Activated naive CD8-positive, alpha-beta T cell (primary cell): ENCODE results near the gene ALPP.
A peak's percentile ranks its signal among the peaks of the same experiment; 100 is the strongest.
"Not testable (repeated sequence)": the region's sequence is repeated elsewhere in the genome, so short reads cannot be mapped to it uniquely, and the experiment has no call there.

ENCODE experiments used
- H3K27ac Mint-ChIP-seq: one replicate; pipeline ENCODE4 v1.8.0; 2021; ENCODE audit warnings: mixed read lengths
- H3K27me3 Mint-ChIP-seq: one replicate; pipeline ENCODE4 v1.8.0; 2021; ENCODE audit warnings: mixed read lengths
- H3K36me3 Mint-ChIP-seq: one replicate; pipeline ENCODE4 v1.8.0; 2021; ENCODE audit warnings: mixed read lengths
- H3K4me1 Mint-ChIP-seq: one replicate; pipeline ENCODE4 v1.8.0; 2021; ENCODE audit warnings: low read depth, mixed read lengths
- H3K4me3 Mint-ChIP-seq: one replicate; pipeline ENCODE4 v1.8.0; 2021; ENCODE audit warnings: mild to moderate bottlenecking, mixed read lengths
- H3K9me3 Mint-ChIP-seq: one replicate; pipeline ENCODE4 v1.8.0; 2021; ENCODE audit warnings: low read depth, mixed read lengths

ALPP gene

GRCh38 chr2:232338094-232338758 lies 40.3 kb upstream of the ALPP start:
- not testable (repeated sequence) for H3K27ac Mint-ChIP-seq, H3K27me3 Mint-ChIP-seq, H3K9me3 Mint-ChIP-seq, H3K4me3 Mint-ChIP-seq, H3K36me3 Mint-ChIP-seq, H3K4me1 Mint-ChIP-seq

- no peaks in the 10 kb centered on the region for H3K9me3 Mint-ChIP-seq
- H3K27ac Mint-ChIP-seq, result no peak overlapping the region
- no peak overlapping the region for H3K4me3 Mint-ChIP-seq
- peaks cover 10% of the 10 kb centered on the region for H3K4me1 Mint-ChIP-seq
- no peaks in the 10 kb centered on the region for H3K36me3 Mint-ChIP-seq
- H3K27me3 Mint-ChIP-seq, result no peaks in the 10 kb centered on the region
These were observed 39.8 kb upstream of the ALPP start for GRCh38 chr2:232338759-232339106.

- no peaks in the 10 kb centered on the region for H3K9me3 Mint-ChIP-seq
- H3K4me3 Mint-ChIP-seq, result no peak overlapping the region
- H3K4me1 Mint-ChIP-seq, result peaks cover 12% of the 10 kb centered on the region
- no peak overlapping the region for H3K27ac Mint-ChIP-seq
- no peaks in the 10 kb centered on the region for H3K27me3 Mint-ChIP-seq
- H3K36me3 Mint-ChIP-seq, result no peaks in the 10 kb centered on the region
These were observed 39.1 kb upstream of the ALPP start for GRCh38 chr2:232339121-232340081.

DNA sequence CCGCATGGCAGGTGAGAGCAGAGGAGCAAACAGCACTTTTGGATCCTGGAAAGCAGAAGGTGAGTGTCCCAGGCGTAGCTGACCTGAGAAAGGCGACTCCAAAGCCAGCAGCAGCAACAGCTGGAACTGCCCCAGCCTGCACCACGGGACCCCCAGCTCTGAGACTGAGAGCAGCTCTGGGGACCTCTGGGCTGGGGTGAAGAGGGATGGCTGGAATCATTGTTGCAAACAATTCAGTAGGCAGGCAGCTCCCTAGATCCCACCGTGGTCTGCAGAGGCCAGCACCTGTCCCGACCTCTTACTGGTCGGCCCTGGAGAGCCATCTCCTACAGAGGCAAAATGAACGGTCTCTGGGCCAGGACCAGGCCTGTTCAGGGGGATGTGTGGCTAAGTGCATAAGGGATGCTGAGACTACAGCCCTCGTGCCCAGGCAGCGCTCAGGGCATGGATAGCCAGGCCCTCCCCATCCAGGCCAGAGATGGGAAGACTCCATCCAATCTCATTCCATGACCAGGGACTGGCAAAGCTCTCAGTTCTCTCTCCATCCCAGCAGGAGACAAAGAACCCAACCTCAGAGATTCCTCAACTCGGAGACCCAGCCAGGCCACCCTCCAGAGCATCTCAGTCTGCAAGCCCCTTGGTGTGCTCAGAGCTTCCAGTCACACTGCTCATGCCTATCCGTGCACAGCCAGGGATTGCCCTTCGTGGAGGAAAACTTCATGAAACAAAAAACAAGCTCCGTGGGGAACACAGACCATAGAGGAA lies 38.2 kb upstream of the ALPP start:
- Mint-ChIP-seq H3K27ac (no peak overlapping the region), H3K36me3 (no peaks in the 10 kb centered on the region), H3K9me3 (no peaks in the 10 kb centered on the region), H3K4me1 (peaks cover 13% of the 10 kb centered on the region), H3K27me3 (no peaks in the 10 kb centered on the region), H3K4me3 (no peak overlapping the region)

DNA sequence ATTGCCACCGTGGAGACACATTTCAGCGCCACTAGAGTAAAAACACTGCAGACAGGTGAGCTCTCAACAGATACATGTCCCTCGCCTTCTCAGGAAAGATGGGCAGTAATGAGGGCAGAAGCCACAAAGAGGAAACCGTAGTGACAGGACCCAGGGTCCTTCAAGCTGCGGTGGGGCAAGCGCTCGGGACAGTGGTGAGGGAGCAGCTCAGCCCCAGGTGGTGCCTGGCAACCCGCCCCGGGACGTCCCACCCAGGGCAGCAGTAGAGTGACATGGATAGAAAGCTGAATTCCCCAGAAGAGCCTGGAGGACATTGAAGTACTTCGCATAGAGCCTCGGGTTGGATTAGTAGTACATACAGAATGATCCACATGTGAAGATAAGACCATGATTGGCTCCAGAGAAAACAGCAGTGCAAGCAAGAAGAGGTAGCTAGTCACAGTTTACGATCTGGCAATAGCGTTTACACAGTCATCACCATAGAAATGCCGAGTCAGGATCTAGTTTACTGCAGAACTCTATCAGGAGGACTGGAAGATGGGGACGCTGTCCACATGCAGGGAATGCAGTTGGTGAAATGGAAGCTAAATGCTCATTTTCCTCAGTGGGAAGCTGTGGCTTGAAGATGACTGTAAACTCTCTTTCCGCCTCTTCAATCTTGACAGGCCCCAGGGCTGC lies 37.4 kb upstream of the ALPP start:
- Mint-ChIP-seq H3K27ac (no peak overlapping the region), H3K27me3 (no peaks in the 10 kb centered on the region), H3K36me3 (no peaks in the 10 kb centered on the region), H3K4me1 (peaks cover 13% of the 10 kb centered on the region), H3K4me3 (no peak overlapping the region), H3K9me3 (no peaks in the 10 kb centered on the region)

DNA sequence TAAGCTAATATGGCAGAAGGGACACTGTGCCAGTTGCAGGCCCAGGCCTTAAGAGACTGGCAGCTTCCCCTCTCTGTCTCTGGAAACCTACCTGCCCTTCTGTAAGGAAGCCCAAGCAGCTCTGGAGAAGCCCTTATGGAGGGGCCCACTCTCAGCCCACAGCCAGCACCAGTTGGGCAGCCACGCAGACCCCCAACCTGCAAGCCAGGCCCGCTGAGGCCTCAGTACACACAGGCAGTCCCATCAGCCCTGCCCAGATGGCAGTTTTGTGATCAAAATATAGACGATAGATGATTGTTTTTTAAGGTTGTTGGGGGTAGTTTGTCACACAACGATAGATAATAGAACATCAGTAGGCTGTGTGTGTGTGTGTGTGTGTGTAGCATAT lies 36.8 kb upstream of the ALPP start:
- H3K27me3 Mint-ChIP-seq, result no peaks in the 10 kb centered on the region
- H3K36me3 Mint-ChIP-seq, result no peaks in the 10 kb centered on the region
- H3K4me3 Mint-ChIP-seq, result no peak overlapping the region
- H3K27ac Mint-ChIP-seq, result no peak overlapping the region
- peaks cover 13% of the 10 kb centered on the region for H3K4me1 Mint-ChIP-seq
- H3K9me3 Mint-ChIP-seq, result no peaks in the 10 kb centered on the region

DNA sequence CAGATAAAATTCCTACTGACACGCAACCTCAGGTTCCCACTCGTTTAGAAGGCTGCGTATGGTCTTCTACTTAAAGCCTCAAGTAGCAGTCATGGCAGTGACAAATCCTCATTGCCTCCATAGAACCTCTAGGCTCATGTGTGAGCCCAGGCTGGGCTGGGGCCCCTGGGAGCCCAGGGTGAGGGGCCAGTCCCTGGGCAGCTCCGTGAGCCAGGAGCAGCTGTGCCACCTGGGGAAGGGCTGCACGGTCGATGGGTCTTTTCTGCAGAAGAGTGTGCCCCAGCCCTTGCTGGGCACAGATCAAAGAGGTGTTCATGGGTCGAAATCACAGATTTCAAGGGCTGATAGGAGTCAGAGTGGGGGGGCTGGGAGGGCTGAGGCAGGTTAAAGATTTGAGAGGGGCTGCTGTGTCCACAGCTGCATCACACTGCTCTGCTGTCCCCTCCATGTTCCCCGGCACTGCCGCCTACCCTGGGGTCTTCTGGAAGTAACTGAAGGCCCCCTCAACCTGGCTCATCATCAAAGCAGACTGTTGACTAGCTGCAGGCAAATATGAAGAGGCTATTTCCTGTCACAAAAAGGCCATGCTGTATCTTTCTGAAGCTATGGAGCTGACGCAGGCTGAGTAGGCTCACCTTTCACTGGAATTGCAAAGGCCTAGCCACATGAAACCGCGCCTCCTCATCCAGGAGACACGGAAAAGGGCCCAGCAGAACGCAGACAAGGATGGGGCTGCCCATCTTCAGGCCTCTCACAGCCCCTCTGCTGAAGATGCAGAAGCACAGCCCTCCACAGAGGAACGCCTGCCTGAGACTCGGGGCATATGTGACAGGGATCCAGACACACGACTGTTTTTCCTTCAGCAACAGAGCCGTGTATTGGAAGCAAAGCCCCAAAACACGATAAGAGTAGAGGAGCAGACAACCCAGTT lies 35.7 kb upstream of the ALPP start:
- Mint-ChIP-seq H3K4me1 (peaks cover 13% of the 10 kb centered on the region), H3K27ac (no peak overlapping the region), H3K9me3 (no peaks in the 10 kb centered on the region), H3K27me3 (no peaks in the 10 kb centered on the region), H3K4me3 (no peak overlapping the region), H3K36me3 (no peaks in the 10 kb centered on the region)

GRCh38 chr2:232343821-232344220 lies 34.7 kb upstream of the ALPP start:
- H3K4me3 Mint-ChIP-seq, result no peak overlapping the region
- no peaks in the 10 kb centered on the region for H3K9me3 Mint-ChIP-seq

GRCh38 chr2:232345251-232345650 lies 33.3 kb upstream of the ALPP start:
- no peaks in the 10 kb centered on the region for H3K9me3 Mint-ChIP-seq
- H3K4me3 Mint-ChIP-seq, result no peak overlapping the region
- no peaks in the 10 kb centered on the region for H3K27me3 Mint-ChIP-seq
- no peak overlapping the region for H3K27ac Mint-ChIP-seq
- peaks cover 16% of the 10 kb centered on the region for H3K4me1 Mint-ChIP-seq
- no peaks in the 10 kb centered on the region for H3K36me3 Mint-ChIP-seq

More at GRCh38 chr2:232343821-232344220, 34.7 kb upstream of the ALPP start:
- Mint-ChIP-seq H3K27me3 (no peaks in the 10 kb centered on the region), H3K27ac (peak overlapping the region; percentile 7), H3K36me3 (no peaks in the 10 kb centered on the region), H3K4me1 (peaks cover 13% of the 10 kb centered on the region)

DNA sequence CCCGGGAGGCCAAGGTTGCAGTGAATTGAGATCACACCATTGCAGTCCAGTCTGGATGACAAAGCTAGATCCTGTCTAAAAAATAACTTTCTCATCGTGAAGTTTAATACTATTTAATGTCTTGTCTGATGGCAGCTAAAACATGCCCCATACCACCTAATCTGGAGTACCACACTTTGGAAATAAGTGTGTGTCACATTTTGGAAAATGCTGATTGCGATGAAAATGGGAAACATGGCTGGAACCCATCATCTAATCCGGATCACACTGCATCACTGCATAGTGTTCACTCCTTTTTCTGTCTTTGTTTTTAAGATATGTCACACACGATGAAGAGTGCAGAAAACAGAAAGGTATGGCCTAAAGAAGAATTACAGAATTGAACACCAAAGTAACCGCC lies 31.2 kb upstream of the ALPP start:
- Mint-ChIP-seq H3K27ac (no peak overlapping the region), H3K4me1 (peaks cover 18% of the 10 kb centered on the region)

GRCh38 chr2:232348936-232349335 lies 29.6 kb upstream of the ALPP start:
- no peak overlapping the region for H3K27ac Mint-ChIP-seq
- peaks cover 11% of the 10 kb centered on the region for H3K4me1 Mint-ChIP-seq
- peaks cover 3% of the 10 kb centered on the region for H3K27me3 Mint-ChIP-seq
- no peak overlapping the region for H3K4me3 Mint-ChIP-seq
- no peaks in the 10 kb centered on the region for H3K36me3 Mint-ChIP-seq
- H3K9me3 Mint-ChIP-seq, result no peaks in the 10 kb centered on the region

More for the DNA sequence above, 31.2 kb upstream of the ALPP start:
- no peaks in the 10 kb centered on the region for H3K9me3 Mint-ChIP-seq
- no peak overlapping the region for H3K4me3 Mint-ChIP-seq
- no peaks in the 10 kb centered on the region for H3K36me3 Mint-ChIP-seq
- no peaks in the 10 kb centered on the region for H3K27me3 Mint-ChIP-seq

DNA sequence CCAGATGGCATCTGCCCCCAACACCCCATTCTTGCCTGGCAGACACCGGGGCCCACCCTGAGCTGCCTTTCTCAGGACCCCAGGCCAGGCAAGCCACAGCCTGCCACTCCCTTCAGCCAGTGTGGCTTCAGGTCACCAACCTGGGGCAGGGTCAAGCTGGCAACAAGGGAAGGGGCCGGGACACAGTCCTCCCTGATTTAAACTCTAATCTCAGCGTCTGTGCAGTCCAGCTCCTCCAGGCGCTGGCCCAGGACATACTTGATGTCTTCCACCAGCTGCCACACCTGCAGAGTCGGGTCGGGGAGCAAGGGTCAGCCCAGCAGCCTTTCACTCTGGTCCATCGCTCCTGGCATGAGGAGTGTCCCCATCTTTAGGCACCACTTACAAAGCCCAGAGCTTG lies 29.0 kb upstream of the ALPP start:
- H3K36me3 Mint-ChIP-seq, result no peaks in the 10 kb centered on the region
- H3K27me3 Mint-ChIP-seq, result peaks cover 3% of the 10 kb centered on the region
- peaks cover 7% of the 10 kb centered on the region for H3K4me1 Mint-ChIP-seq
- no peak overlapping the region for H3K4me3 Mint-ChIP-seq
- H3K9me3 Mint-ChIP-seq, result no peaks in the 10 kb centered on the region
- no peak overlapping the region for H3K27ac Mint-ChIP-seq

- Mint-ChIP-seq H3K36me3 (no peaks in the 10 kb centered on the region), H3K9me3 (no peaks in the 10 kb centered on the region), H3K4me1 (peaks cover 7% of the 10 kb centered on the region), H3K27me3 (peaks cover 3% of the 10 kb centered on the region), H3K27ac (no peak overlapping the region), H3K4me3 (no peak overlapping the region)
These were observed 28.5 kb upstream of the ALPP start for GRCh38 chr2:232349946-232350635.
